IMR-90 (cell line): ENCODE results near the gene AKAP8L.

ENCODE experiments used
- CEBPB ChIP-seq: IDR thresholded peaks from 2 replicates; pipeline ENCODE4 v1.6.1; 2012; ENCODE audit warnings: low read depth, low read length, improper control_type of control experiment
- CHD1 ChIP-seq: IDR thresholded peaks from 2 replicates; pipeline ENCODE4 v1.6.1; 2012; ENCODE audit warnings: low read depth, low read length, improper control_type of control experiment
- POLR2A ChIP-seq: IDR thresholded peaks from 2 replicates; pipeline ENCODE4 v1.6.1; 2012; ENCODE audit warnings: mild to moderate bottlenecking, low read depth, low read length
- TF ChIP-seq, protein P1 (sequence below): conservative IDR thresholded peaks from 2 replicates; pipeline ENCODE4 v1.5.1; 2012; ENCODE audit warnings: mild to moderate bottlenecking, low read depth, low read length, improper control_type of control experiment

- no peak for TF ChIP-seq CEBPB
- no peak for TF ChIP-seq POLR2A
- TF ChIP-seq, protein P1, sequence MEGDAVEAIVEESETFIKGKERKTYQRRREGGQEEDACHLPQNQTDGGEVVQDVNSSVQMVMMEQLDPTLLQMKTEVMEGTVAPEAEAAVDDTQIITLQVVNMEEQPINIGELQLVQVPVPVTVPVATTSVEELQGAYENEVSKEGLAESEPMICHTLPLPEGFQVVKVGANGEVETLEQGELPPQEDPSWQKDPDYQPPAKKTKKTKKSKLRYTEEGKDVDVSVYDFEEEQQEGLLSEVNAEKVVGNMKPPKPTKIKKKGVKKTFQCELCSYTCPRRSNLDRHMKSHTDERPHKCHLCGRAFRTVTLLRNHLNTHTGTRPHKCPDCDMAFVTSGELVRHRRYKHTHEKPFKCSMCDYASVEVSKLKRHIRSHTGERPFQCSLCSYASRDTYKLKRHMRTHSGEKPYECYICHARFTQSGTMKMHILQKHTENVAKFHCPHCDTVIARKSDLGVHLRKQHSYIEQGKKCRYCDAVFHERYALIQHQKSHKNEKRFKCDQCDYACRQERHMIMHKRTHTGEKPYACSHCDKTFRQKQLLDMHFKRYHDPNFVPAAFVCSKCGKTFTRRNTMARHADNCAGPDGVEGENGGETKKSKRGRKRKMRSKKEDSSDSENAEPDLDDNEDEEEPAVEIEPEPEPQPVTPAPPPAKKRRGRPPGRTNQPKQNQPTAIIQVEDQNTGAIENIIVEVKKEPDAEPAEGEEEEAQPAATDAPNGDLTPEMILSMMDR: no peak; the same call in 1 of the 2 replicates
- TF ChIP-seq CHD1: no peak
Observed at GRCh38 chr19:15453906-15454860, 35.4 kb upstream of the AKAP8L start.
